T47D (cell line): ENCODE data around the gene PXDN.
A peak's percentile ranks its signal among the peaks of the same experiment; 100 is the strongest.
"Not testable (repeated sequence)": the region's sequence is repeated elsewhere in the genome, so short reads cannot be mapped to it uniquely, and the experiment has no call there.

Experiments used
- DNase-seq, 2 experiments: peaks; one replicate each; pipeline versions ENCODE4 v3.0.0 to v3.0.0-alpha.2; 2011 to 2012; ENCODE audit warnings: low read depth in 1 of 2, low spot score in 1 of 2
- JUND ChIP-seq: IDR thresholded peaks from 2 replicates; pipeline ENCODE4 v1.6.1; 2012; ENCODE audit warnings: low read depth
- in situ Hi-C: cut with HindIII; loops from 2 replicates; pipeline ENCODE4 v1.10.0; 2016; ENCODE audit warnings: low sequenced_read_pairs, low pct_unique_long_range_greater_than_20kb

PXDN gene

DNA sequence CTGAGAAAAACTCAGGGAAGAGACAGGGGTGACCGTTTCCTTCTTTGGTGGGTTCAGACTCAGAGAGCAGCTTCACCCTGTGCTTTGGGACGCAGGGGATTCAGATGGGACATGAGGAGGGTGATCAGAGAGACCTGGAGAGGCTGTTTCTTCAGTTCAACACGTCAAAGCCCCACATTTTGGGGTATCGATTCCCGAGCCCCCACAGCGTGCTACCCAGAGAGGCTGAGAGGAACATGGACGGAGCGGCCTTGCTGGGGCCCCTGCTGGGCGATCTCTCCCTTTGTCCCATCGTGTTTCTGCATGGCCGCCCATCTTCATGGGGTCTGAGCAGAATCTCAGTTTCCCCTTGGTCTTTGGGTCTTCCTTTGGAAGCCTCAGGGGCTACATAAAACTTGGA lies 38.2 kb upstream of the PXDN start:
- no peak for TF ChIP-seq JUND
- DNase-seq = no peak
- in situ Hi-C loops = no loop called here

DNA sequence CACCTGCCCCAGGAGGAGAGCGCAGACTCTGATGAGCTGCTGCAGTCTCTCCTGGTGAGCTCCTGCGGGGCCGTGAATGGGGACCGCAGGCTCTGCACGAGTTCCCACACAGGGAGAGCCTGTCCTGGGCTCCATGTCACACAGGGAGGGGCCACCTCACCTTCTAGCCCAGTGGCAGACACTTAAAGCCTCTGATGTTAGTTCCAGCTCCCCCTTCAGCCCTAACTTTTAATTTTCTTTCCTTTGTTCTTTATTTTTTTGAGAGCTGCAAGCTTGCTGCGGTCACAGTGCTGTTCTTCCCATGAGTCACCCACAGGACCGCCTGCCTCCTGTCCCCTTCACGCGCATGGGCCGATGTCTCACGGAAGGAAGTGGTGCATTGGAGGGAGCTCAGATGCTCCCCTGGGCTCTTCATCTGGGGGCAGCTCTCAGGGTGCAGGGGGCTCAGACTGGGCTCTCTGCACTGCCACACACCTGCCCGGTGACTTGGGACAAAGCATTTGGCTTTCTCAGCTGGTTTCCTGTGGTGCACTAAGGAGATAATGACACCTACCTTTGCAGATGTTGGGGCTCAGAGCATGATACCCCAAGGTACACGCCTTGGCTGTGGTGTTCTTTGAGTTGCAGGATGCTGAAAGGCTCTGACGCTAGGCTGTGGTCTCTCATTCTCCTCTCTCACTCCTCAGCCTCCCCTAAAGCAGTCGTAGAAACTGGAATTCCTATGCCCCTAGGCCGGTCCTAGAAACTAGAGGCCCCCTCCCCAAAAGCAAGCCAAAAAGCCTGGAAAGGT lies 37.2 kb upstream of the PXDN start:
- no peak for DNase-seq
- in situ Hi-C loops = no loop called here
- no peak for TF ChIP-seq JUND

DNA sequence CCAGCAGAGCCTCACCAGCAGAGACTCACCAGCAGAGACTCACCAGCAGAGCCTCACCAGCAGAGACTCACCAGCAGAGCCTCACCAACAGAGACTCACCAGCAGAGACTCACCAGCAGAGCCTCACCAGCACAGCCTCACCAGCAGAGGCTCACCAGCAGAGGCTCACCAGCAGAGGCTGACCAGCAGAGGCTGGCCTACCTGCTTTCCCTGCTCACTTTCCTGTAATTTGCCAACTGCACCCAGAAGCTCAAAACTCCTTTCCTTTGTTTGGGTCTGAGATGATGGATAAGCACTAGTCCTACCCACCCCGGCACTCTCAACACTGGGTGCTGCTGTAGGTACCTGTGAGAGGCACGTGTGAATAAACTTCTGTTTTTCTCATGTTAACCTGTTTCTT lies 36.4 kb upstream of the PXDN start:
- in situ Hi-C loops = no loop called here
- no peak for DNase-seq
- no peak for TF ChIP-seq JUND

DNA sequence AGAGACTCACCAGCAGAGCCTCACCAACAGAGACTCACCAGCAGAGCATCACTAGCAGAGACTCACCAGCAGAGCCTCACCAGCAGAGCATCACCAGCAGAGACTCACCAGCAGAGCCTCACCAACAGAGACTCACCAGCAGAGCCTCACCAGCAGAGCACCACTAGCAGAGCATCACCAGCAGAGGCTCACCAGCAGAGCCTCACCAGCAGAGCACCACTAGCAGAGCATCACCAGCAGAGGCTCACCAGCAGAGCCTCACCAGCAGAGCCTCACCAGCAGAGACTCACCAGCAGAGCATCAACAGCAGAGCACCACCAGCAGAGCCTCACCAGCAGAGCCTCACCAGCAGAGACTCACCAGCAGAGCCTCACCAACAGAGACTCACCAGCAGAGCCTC lies 35.7 kb upstream of the PXDN start:
- in situ Hi-C loops, DNase-seq: not testable (repeated sequence)

DNA sequence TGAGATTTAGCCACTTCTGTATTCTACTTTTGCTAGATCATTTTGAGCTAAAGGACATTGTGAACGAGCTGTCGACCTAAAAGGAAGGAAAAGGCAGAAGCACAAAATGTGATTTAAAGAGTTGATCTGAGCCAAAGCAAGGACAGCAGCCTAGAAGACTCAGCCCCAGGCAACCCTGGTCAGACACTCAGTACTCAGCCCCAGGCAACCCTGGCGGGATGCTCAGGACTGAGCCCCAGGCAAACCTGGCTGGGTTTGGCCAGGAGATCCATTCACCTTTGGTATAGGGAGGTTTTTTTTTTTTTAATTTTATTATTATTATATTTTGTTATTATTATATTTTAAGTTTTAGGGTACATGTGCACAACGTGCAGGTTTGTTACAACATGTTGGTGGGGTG lies 34.3 kb upstream of the PXDN start:
- in situ Hi-C loops = no loop called here
- DNase-seq = no peak
- no peak for TF ChIP-seq JUND

DNA sequence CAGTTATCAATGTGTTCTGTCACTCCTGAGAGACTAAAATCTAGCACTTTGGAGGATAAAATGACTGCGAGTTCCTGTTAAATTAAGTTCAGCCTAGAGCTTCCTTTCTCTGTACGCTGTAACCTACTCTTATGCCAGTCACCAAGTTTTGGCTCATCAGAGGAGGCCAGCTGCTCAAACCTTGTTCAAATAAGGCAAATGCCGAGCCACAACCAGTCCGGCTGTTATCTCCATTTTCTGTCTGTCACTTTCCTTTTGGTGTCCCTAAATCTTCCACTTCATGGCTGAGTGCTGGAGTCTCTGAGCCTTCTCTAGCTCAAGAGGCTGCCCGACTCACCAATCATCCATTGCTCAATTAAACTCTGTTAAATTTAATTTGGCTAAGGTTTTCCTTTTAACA lies 33.5 kb upstream of the PXDN start:
- in situ Hi-C loops = no loop called here

DNA sequence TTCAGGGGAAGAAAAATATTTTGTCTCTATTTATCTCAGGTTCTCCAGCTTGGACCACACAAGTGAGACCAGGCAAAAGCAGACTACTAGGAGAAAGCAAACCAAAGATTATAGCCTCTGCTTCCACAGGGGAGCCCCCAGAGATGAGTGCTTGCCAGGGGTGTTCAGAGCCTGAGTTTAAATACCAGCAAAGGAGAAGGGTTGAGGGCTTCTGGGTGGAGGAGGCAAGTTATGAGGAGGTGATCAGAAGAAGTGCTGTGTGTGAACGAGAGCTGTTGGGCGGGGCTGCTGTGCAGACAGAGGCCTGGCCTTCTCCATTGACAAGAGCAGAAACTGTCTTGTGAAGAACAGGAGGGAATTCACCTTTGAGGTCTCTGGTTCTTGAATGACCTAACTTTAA lies 32.8 kb upstream of the PXDN start:
- in situ Hi-C loops = no loop called here
- DNase-seq = no peak
- TF ChIP-seq JUND = no peak

More for the DNA sequence above, 33.5 kb upstream of the PXDN start:
- DNase-seq = no peak
- TF ChIP-seq JUND = no peak

DNA sequence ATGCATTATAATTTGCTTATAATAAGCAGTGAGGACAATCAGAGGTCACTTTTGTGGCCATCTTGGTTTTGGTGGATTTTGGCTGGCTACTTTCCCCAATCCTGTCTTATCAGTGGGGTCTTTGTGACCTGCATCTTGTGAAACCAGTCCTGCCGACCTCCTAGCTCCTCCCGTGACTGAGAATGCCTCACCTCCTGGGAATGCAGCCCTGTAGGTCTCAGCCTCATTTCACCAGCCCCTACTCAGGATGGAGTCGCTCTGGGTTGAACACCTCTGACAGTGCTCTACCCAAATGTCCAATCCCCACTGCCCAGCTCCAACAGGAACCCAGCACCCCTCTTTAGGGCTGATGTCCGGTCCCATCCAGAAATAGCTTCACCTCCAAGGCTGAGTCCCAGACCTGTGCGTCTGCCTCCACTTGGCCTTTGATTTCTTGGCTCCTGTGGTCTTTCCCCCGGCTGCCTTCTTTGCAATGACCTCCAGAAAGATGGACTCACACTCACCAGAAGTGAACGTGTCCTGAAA lies 31.3 kb upstream of the PXDN start:
- in situ Hi-C loops = no loop called here
- no peak for DNase-seq
- TF ChIP-seq JUND = no peak

DNA sequence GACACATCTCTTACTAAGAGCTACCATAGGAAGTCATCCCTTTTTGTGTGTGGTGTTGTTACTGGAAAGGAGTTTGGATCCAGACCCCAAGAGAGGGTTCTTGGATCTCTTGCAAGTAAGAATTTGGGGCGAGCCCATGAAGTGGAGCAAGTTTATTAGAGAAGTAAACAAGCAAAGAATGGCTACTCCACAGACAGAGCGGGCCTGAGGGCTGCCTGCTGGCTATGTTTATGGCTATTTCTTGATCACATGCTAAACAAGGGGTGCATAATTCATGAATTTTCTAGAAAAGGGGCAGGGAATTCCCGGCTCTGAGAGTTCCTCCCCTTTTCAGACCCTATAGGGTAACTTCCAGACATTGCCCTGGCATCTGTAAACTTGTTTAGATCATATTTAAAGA lies 30.6 kb upstream of the PXDN start:
- in situ Hi-C loops = no loop called here
- TF ChIP-seq JUND = no peak
- DNase-seq = no peak

DNA sequence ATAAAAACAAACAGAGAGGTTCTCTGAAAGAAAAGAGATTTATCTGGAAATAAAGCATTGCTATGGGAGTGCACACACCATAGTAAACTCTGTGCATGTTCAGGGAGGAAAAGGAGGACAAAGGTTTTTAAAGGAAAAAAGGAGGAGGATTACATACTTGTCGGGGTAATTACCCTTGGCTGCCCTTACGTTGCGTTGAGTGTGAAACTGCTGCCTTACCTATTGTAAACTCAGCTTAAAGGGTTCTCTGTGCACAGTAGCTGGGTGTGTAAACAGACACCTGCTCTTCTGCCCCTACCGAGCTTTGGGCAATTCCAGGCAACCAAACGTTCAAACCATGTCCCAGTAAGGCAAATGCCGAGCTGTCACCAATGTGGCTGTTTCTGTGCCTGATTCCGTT lies 29.6 kb upstream of the PXDN start:
- TF ChIP-seq JUND = no peak
- in situ Hi-C loops = no loop called here
- DNase-seq = peak in 1 of 2 experiments; percentile 24

DNA sequence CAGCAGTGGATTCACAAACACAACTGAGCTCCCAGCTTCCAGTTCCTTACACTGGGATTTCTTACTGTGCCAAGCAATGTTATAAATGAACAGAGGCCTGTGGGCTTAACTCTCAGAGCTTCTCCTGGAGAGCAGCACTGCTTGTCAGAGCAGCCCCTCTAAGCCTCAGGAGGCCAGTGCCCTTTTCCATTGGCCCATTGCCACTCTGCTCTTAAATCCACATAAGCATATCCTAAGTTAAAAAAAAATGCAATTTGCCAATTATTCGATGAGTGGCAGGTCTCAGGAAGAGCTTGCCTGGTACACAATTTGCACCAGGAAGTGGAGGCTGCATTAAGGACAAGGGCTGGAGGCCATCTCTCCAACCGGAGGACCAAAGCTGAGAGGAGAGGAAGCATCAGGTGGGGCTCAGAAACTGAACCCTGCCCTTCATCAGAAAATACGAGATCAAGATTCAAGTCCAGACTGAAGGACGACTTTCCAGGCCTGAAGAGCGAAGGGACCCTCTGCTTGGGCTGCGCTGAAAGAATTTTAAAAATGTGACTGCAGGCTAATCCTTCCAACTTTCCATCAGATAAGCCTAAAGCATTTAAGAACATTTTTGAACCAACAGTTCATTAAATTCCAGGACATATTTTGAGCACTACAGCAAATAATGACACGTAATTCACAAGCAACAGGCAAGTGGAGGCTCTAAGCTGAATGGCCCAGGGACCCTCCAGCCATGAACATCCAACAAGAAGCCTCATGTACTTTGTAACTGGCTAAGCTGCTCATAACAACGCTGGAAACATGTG lies 28.4 kb upstream of the PXDN start:
- in situ Hi-C loops = no loop called here
- DNase-seq = peak in 1 of 2 experiments; percentile 44
- no peak for TF ChIP-seq JUND

DNA sequence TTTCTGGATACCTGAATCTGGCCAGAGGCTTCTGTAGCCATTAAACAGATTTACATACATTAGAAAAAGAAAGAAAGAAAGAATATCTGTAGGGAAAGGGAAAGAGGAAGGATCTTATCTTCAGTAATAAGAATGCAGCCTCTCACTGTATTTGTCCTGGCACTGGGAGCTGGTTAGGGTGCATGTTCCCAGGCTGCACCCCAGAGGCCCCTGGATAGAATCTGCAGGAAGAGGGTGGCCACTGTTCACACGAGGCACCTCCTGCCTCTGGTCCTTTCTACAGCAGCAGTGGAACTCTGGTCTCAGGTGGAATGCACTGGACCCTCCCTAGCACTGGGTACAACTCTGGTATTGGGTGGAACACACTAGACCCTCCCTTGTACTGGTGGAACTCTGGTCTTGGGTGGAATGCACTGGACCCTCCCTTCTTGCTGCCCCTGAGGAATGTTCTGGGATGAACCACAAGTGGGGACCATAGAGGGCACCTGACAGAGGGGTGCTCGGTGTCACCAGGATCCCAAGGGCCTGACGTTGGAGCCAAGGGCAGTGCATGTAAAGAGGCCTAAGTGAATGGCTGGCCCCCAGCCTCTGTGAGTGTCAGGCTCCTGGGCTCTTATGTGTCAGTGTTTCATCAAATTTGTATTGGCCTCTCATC lies 27.4 kb upstream of the PXDN start:
- TF ChIP-seq JUND = no peak

More for the DNA sequence above, 27.4 kb upstream of the PXDN start:
- in situ Hi-C loops = no loop called here
- no peak for DNase-seq
